Activated T-helper 17 cell treated with anti-CD3 and anti-CD28 coated beads, Interleukin-2, amount 50 U/mL, for 72 hours (primary cell): ENCODE measurements around the gene IGF2BP1. TPM values are rescaled to one million over a fixed set of nuclear protein-coding genes. Genes with fewer than 3 reads are reported as not detected.

Source experiments
- ATAC-seq: fragments of 150-1000 bp; cut with Tn5 transposase; replicated peaks from 2 replicates; pipeline ENCODE4 v1.10.0; 2021; ENCODE audit warnings: mild to moderate bottlenecking, moderate library complexity
- H3K27ac Mint-ChIP-seq: one replicate; pipeline ENCODE4 v1.8.0; 2022; ENCODE audit warnings: mixed read lengths
- H3K27me3 Mint-ChIP-seq: one replicate; pipeline ENCODE4 v1.8.0; 2022; ENCODE audit warnings: mixed read lengths
- H3K36me3 Mint-ChIP-seq: one replicate; pipeline ENCODE4 v1.8.0; 2022; ENCODE audit warnings: low read depth, mild to moderate bottlenecking, mixed read lengths
- H3K4me1 Mint-ChIP-seq: one replicate; pipeline ENCODE4 v1.8.0; 2022; ENCODE audit warnings: mixed read lengths
- H3K4me3 Mint-ChIP-seq: one replicate; pipeline ENCODE4 v1.8.0; 2022; ENCODE audit warnings: mild to moderate bottlenecking, mixed read lengths
- H3K9me3 Mint-ChIP-seq: one replicate; pipeline ENCODE4 v1.8.0; 2022; ENCODE audit warnings: mixed read lengths
- total RNA-seq, 2 donors: library from RNA; stranded (reverse); gene quantifications; one replicate each; pipeline ENCODE4 v1.2.3, GENCODE V29; 2022

Gene IGF2BP1
- total RNA-seq, 2 donors from 2014 or later: 0.63 TPM; not detected in 1

DNA sequence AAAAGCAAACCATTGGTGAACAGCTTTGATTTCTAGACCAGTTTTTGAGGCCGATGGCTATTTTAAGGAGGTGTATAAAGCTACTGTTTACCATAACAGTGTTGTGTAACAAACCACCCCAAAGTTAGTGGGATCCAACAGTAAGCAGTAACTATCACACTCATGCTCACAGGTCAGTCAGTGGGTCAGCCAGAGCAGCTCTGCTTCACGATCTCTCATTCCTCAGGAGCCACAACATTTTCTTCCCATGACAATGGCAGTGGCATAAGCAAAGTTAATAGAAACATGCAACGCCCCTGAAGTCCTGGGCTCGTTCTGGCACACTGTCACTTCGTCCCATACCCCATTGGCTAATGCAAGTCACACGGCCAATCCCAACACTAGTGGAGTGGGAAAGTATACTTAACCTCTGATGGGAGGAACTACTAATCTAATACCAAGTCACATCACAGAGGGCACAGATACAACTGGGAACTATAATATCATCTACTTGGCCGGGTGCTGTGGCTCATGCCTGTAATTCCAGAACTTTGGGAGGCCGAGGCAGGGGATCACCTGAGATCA lies 107.4 kb downstream of the IGF2BP1 start:
- H3K27me3 Mint-ChIP-seq: peaks cover 3% of the 10 kb centered on the region
- H3K9me3 Mint-ChIP-seq: no peaks in the 10 kb centered on the region
- no peak for ATAC-seq
- no peak overlapping the region for H3K4me3 Mint-ChIP-seq
- no peak overlapping the region for H3K27ac Mint-ChIP-seq
- no peaks in the 10 kb centered on the region for H3K4me1 Mint-ChIP-seq
- no peaks in the 10 kb centered on the region for H3K36me3 Mint-ChIP-seq

Other genes with a start within 250 kb of the IGF2BP1 start
- not detected for gene TTLL6, start 180.2 kb upstream of the IGF2BP1 start, total RNA-seq
- 100 to 1,000 TPM; 101 to 130 TPM for gene CALCOCO2, start 166.3 kb upstream of the IGF2BP1 start, total RNA-seq
- 100 to 1,000 TPM in 1 of 2 donors, 10 to 100 TPM in 1; 71.3 to 101 TPM for gene ATP5MC1, start 104.6 kb upstream of the IGF2BP1 start, total RNA-seq
- 100 to 1,000 TPM in 1 of 2 donors, 10 to 100 TPM in 1; 88.9 to 130 TPM for gene UBE2Z, start 89.0 kb upstream of the IGF2BP1 start, total RNA-seq
- 100 to 1,000 TPM in 1 of 2 donors, 10 to 100 TPM in 1; 62.7 to 127 TPM for gene SNF8, start 52.5 kb upstream of the IGF2BP1 start, total RNA-seq
- gene GIP, start 28.8 kb upstream of the IGF2BP1 start, total RNA-seq: not detected
- under 1 TPM; 0.02 to 0.05 TPM for gene B4GALNT2, start 135.4 kb downstream of the IGF2BP1 start, total RNA-seq
- 10 to 100 TPM; 23.1 to 27.0 TPM for gene GNGT2, start 213.2 kb downstream of the IGF2BP1 start, total RNA-seq
- gene ABI3, start 213.3 kb downstream of the IGF2BP1 start, total RNA-seq: 10 to 100 TPM; 23.5 to 36.1 TPM
- not detected for gene PHOSPHO1, start 233.4 kb downstream of the IGF2BP1 start, total RNA-seq